ENCODE measurements around the gene MRO. TPM values are rescaled to one million over a fixed set of nuclear protein-coding genes. Genes with fewer than 3 reads are reported as not detected.

The MRO gene
- total and polyA plus RNA-seq, 10 of the 15 experiments (the other 5 are each of a cell fraction or from before 2014, with no cell fraction given): 0.11 to 0.18 TPM; not detected in 8

DNA sequence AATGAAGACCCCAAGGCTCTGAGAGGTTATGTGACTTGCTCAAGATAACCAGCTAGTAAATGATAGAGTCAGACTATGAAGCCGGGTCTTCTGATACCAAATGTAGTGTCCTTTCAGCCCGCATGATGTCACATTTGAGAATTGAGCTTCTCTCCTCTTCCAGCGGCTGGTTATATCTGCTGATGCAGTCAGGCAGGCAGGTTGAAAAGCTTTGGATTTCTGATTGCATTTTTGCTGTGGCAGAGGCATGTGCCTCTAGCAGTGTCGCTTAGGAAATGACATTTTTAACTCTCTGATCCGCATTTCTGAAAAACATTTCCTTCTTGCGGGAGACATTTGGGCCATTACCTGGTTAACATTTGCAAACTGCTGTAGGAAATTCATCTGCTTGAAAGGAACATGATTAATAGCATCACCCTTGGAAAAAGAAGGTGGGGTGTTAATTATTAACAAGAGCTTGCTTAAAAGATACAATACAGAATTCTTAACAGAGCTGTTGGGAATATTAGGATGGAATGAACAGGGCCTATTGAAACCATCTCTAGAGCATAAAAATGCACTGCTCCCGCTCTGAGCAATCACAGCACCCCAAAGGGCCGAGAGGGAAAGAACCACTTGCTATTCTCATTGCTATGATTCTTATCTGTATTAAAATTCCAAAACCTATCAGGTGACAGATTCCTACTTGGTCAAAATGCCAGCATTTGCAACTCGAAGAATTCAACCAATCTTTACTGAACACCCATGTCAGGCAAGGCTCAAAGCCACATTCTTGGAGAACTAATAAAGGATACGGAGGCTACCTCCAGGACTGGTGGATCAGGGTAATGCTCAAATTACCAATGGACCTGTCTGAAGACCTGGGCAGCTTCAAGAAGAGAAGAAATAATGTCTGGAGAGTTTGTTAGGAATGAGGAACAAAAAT is 25.9 kb downstream of the MRO start:
- in situ Hi-C loops (cut with MboI) (no loop called here), intact Hi-C loops (cut with micrococcal nuclease; ENCODE audit: unreplicated experiment) (no loop called here)
- ChIA-PET RAD21 (ENCODE audit: unreplicated experiment) (no interaction called here), CTCF (interaction anchor here (0.5 kb wide), 1 partner anchor 43 kb away, joined by 3 read pairs; no protein-coding TSS in a partner anchor), POLR2A (no interaction called here), SMC1A (ENCODE audit: uncharacterized antibody, unreplicated experiment) (no interaction called here)
- Histone ChIP-seq H3K4me2 (ENCODE audit: control insufficient read depth, insufficient read depth) (no peak overlapping the region), H3K9ac (ENCODE audit: control insufficient read depth, insufficient read depth, low read length) (no peak overlapping the region), H2AFZ (ENCODE audit: control insufficient read depth, low read depth, low read length) (no peak overlapping the region), H3K27me3 (replicated peaks in 1 of 2; ENCODE audit: control insufficient read depth in 2 of 2, insufficient read depth in 2 of 2, low read length in 1 of 2) (peaks cover 0 to 2% of the 10 kb centered on the region in 2 experiments; a peak in 2 of 4 replicates), H3K4me3 (no peak overlapping the region), H3K4me1 (ENCODE audit: control insufficient read depth, insufficient read depth, low read length) (no peaks in the 10 kb centered on the region), H3K36me3 (ENCODE audit: control insufficient read depth in 2 of 2, insufficient read depth in 2 of 2, low read length in 1 of 2) (no peaks in the 10 kb centered on the region), H3K9me3 (replicated peaks; ENCODE audit: control insufficient read depth, insufficient read depth, low read length) (no peaks in the 10 kb centered on the region), H3K27ac (ENCODE audit: control insufficient read depth, insufficient read depth) (no peak overlapping the region), H3K79me2 (ENCODE audit: control insufficient read depth, insufficient read depth, low read length) (no peaks in the 10 kb centered on the region), H4K20me1 (ENCODE audit: control insufficient read depth, insufficient read depth) (no peaks in the 10 kb centered on the region)
- no peak for TF ChIP-seq MYB (IDR thresholded peaks at IDR 0.05; ENCODE audit: borderline replicate concordance, low read depth, low read length)
- TF ChIP-seq, protein P1, sequence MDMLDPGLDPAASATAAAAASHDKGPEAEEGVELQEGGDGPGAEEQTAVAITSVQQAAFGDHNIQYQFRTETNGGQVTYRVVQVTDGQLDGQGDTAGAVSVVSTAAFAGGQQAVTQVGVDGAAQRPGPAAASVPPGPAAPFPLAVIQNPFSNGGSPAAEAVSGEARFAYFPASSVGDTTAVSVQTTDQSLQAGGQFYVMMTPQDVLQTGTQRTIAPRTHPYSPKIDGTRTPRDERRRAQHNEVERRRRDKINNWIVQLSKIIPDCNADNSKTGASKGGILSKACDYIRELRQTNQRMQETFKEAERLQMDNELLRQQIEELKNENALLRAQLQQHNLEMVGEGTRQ (IDR thresholded peaks at IDR 0.05; ENCODE audit: borderline replicate concordance, low read depth, low read length): no peak
- no peak for TF ChIP-seq SUZ12 (IDR thresholded peaks at IDR 0.05; ENCODE audit: unreplicated experiment)
- ATAC-seq (no peak), DNase-seq (ENCODE audit: low read depth, low spot score) (no peak), FAIRE-seq (no peak)
- BruUV-seq (replicated peaks): no TSS peak
- WGBS (ENCODE audit: insufficient coverage, insufficient replicate concordance, low lambda C conversion rate, missing lambda C conversion rate): 40% methylated on average over 10 of the region's 10 CpGs

DNA sequence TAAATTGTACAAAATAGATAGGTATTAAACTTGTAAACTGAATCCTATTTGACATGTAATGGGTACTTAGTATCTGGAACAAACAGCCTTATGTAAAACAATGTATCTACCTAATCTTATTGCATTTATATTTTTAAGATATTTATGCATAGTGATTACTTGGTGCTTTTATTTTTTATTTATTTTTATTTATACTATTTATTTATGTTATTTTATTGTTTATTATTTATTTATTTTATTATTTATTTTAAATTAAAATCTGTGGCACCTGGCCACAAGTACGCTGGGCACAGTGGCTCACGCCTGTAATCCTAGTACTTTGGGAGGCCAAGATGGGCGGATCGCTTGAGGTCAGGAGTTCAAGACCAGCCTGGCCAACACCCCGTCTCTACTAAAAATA is 26.9 kb downstream of the MRO start:
- TF ChIP-seq KAT2A (conservative IDR thresholded peaks at IDR 0.05; ENCODE audit: control insufficient read depth, low read depth, low read length) (no peak), ASH2L (IDR thresholded peaks at IDR 0.05; ENCODE audit: borderline replicate concordance, low read depth) (no peak), TCF12 (IDR thresholded peaks at IDR 0.05; ENCODE audit: low read depth, low read length) (no peak), EGR1 (IDR thresholded peaks at IDR 0.05; ENCODE audit: borderline replicate concordance in 1 of 2, low read depth in 2 of 2, low read length in 2 of 2) (no peak), SMAD5 (IDR thresholded peaks at IDR 0.05; ENCODE audit: low read depth) (no peak), PAX5 (IDR thresholded peaks at IDR 0.05; ENCODE audit: borderline replicate concordance, low read depth, low read length) (no peak), MEF2A (IDR thresholded peaks at IDR 0.05; ENCODE audit: insufficient read depth, low read depth, low read length) (no peak), ZZZ3 (IDR thresholded peaks at IDR 0.05; ENCODE audit: control insufficient read depth, insufficient read length, low read depth) (no peak), GATAD2B (conservative IDR thresholded peaks at IDR 0.05; ENCODE audit: low read depth) (no peak)
- H3K4me2 ChIP-seq (ENCODE audit: control insufficient read depth, insufficient read depth): no peak overlapping the region
- no peak overlapping the region for H3K27ac ChIP-seq (ENCODE audit: control insufficient read depth, insufficient read depth)
- H4K20me1 ChIP-seq (ENCODE audit: control insufficient read depth, insufficient read depth): no peaks in the 10 kb centered on the region
- in situ Hi-C loops (cut with MboI): no loop called here
- ChIA-PET CTCF (no interaction called here), SMC1A (ENCODE audit: uncharacterized antibody, unreplicated experiment) (no interaction called here), POLR2A (no interaction called here), RAD21 (ENCODE audit: unreplicated experiment) (no interaction called here)
- no peak for ATAC-seq
- H3K36me3 ChIP-seq (ENCODE audit: control insufficient read depth in 2 of 2, insufficient read depth in 2 of 2, low read length in 1 of 2): no peaks in the 10 kb centered on the region
- no peak overlapping the region for H2AFZ ChIP-seq (ENCODE audit: control insufficient read depth, low read depth, low read length)
- no peaks in the 10 kb centered on the region for H3K4me1 ChIP-seq (ENCODE audit: control insufficient read depth, insufficient read depth, low read length)
- FAIRE-seq: no peak
- H3K79me2 ChIP-seq (ENCODE audit: control insufficient read depth, insufficient read depth, low read length): no peaks in the 10 kb centered on the region
- no peaks in the 10 kb centered on the region for H3K9me3 ChIP-seq (replicated peaks; ENCODE audit: control insufficient read depth, insufficient read depth, low read length)
- peaks cover 0 to 2% of the 10 kb centered on the region in 2 experiments; a peak in 2 of 4 replicates for H3K27me3 ChIP-seq (replicated peaks in 1 of 2; ENCODE audit: control insufficient read depth in 2 of 2, insufficient read depth in 2 of 2, low read length in 1 of 2)
- 64% methylated on average over 5 of the region's 5 CpGs for WGBS (ENCODE audit: insufficient coverage, insufficient replicate concordance, low lambda C conversion rate, missing lambda C conversion rate)
- no TSS peak for BruUV-seq (replicated peaks)
- no peak overlapping the region for H3K4me3 ChIP-seq
- intact Hi-C loops (cut with micrococcal nuclease; ENCODE audit: unreplicated experiment): no loop called here
- H3K9ac ChIP-seq (ENCODE audit: control insufficient read depth, insufficient read depth, low read length): no peak overlapping the region
- DNase-seq (ENCODE audit: low read depth, low spot score): no peak
